Gastroesophageal sphincter (tissue), 4 donors: ENCODE measurements around the gene SYTL5. TPM values are rescaled to one million over a fixed set of nuclear protein-coding genes. Genes with fewer than 3 reads are reported as not detected.

Source experiments
- ATAC-seq: fragments of 150-250 bp; one replicate; pipeline ENCODE4 v1.9.1; 2016; ENCODE audit warnings: mild to moderate bottlenecking, moderate library complexity
- H3K27ac ChIP-seq, 4 donors: fragments of 200-600 bp; sonication (generic) in 3 of 4; 1 replicate in 3 of 4; 2 replicates in 1 of 4; pipeline ENCODE4 v1.5.1; 2016 to 2019
- H3K27me3 ChIP-seq: fragments of 200-600 bp; sonication (generic); one replicate; pipeline ENCODE4 v1.5.1; 2019
- H3K36me3 ChIP-seq, 2 donors: fragments of 200-600 bp; sonication (generic); one replicate each; pipeline ENCODE4 v1.5.1; 2019; ENCODE audit warnings: control low read depth in 1 of 2
- H3K4me1 ChIP-seq, 3 donors: fragments of 200-600 bp; sonication (generic); 1 replicate in 2 of 3; 2 replicates in 1 of 3; pipeline ENCODE4 v1.5.1; 2016 to 2019; ENCODE audit warnings: control low read depth in 2 of 3
- H3K4me3 ChIP-seq, 2 donors: fragments of 200-600 bp; sonication (generic); one replicate each; pipeline ENCODE4 v1.5.1; 2019; ENCODE audit warnings: mild to moderate bottlenecking in 1 of 2, moderate library complexity in 1 of 2
- H3K9me3 ChIP-seq, 3 donors: fragments of 200-600 bp; sonication (generic); one replicate each; pipeline ENCODE4 v1.5.1; 2017 to 2019; ENCODE audit warnings: control low read depth in 2 of 3
- EP300 ChIP-seq: sonication (generic); formaldehyde crosslinking; IDR thresholded peaks from one replicate; pipeline ENCODE4 v1.6.1; 2017; ENCODE audit warnings: antibody characterized with exemption, mild to moderate bottlenecking
- POLR2A ChIP-seq, 2 donors: fragments of 450-650 bp; IDR thresholded peaks; one replicate each; pipeline ENCODE4 v1.6.1; 2017; ENCODE audit warnings: antibody characterized with exemption in 2 of 2, mild to moderate bottlenecking in 2 of 2, moderate library complexity in 1 of 2
- POLR2AphosphoS5 ChIP-seq: sonication (generic); formaldehyde crosslinking; IDR thresholded peaks from one replicate; pipeline ENCODE4 v1.6.1; 2017; ENCODE audit warnings: antibody characterized with exemption
- WGBS, 2 donors: methylation state at CpG; one replicate each; pipeline ENCODE4 v1.1.5; 2018; ENCODE audit warnings: low coverage in 1 of 2; 5-methylcytosine and 5-hydroxymethylcytosine counted together
- total RNA-seq, 4 donors: library from RNA; depleted of rRNA; stranded (reverse); fragments of >200 nt; gene quantifications; one replicate each; pipeline ENCODE4 v1.1.0, GENCODE V29; 2016
- TF ChIP-seq, protein P1 (sequence below), 4 experiments: fragments of 200-600 bp in 2 of 4; fragments of 450-650 bp in 2 of 4; sonication (generic) in 1 of 4; IDR thresholded peaks; one replicate each; pipeline ENCODE4 v1.5.1; 2017 to 2019; ENCODE audit warnings: antibody characterized with exemption in 4 of 4, mild to moderate bottlenecking in 2 of 4, moderate library complexity in 2 of 4

The SYTL5 gene
- 1 to 10 TPM in 1 of 4 donors, under 1 TPM in 2, not detected in 1; 0.08 to 1.3 (median 0.13) TPM for total RNA-seq

- TF ChIP-seq, protein P1, sequence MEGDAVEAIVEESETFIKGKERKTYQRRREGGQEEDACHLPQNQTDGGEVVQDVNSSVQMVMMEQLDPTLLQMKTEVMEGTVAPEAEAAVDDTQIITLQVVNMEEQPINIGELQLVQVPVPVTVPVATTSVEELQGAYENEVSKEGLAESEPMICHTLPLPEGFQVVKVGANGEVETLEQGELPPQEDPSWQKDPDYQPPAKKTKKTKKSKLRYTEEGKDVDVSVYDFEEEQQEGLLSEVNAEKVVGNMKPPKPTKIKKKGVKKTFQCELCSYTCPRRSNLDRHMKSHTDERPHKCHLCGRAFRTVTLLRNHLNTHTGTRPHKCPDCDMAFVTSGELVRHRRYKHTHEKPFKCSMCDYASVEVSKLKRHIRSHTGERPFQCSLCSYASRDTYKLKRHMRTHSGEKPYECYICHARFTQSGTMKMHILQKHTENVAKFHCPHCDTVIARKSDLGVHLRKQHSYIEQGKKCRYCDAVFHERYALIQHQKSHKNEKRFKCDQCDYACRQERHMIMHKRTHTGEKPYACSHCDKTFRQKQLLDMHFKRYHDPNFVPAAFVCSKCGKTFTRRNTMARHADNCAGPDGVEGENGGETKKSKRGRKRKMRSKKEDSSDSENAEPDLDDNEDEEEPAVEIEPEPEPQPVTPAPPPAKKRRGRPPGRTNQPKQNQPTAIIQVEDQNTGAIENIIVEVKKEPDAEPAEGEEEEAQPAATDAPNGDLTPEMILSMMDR (IDR thresholded peaks at IDR 0.05): no peak
- TF ChIP-seq POLR2AphosphoS5: no peak
- TF ChIP-seq EP300: no peak
- no peak for TF ChIP-seq POLR2A (IDR thresholded peaks at IDR 0.05)
- no peaks in the 10 kb centered on the region for H3K27me3 ChIP-seq
- ATAC-seq: no peak
- H3K36me3 ChIP-seq: no peaks in the 10 kb centered on the region
- no peak within 1 kb of the TSS for H3K4me3 ChIP-seq
- no peaks in the 10 kb centered on the region for H3K4me1 ChIP-seq
- H3K27ac ChIP-seq: no peak within 1 kb of the TSS
- WGBS, 2 donors: 40% methylated on average over 1 of the region's 1 CpG
- H3K9me3 ChIP-seq: no peaks in the 10 kb centered on the region
Observed at GRCh38 chrX:38006291-38006690, at the start of gene SYTL5. SYTL5 (plus strand) TSS chrX:38006553; CDS start chrX:38033890, 27,337 bp downstream.

DNA sequence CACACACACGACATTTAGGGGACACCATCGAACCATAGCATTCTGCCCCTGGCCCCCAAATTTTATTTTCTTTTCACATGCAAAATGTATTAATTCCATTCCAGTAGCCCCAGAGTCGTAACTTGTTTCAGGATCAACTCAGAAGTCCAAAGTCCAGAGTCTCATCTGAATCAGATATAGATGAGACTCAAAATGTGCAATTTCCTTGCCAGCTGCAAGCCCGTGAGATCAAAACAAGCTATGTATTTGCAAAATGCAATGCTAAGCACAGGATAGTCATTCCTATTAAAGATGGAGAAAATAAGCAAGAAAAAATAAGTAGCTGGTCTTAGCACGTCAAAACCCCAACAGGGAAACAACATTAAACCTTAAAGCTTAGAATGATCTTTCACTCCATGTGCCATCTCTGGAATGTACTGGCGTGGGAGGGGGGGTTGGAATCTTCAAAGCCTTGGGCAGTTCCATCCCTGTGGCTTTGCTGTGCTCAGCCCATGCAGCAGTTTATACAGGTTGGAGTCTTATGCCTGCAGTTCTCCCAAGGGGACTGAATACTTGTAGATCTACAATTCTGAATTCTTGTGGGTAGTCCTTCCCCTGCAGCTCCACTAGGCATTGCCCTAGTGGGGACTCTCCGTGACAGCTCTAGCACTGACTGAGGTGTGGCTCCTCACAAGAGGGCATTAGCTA lies 47.7 kb upstream of the SYTL5 start:
- H3K27me3 ChIP-seq: no peaks in the 10 kb centered on the region
- no peaks in the 10 kb centered on the region for H3K9me3 ChIP-seq
- no peak overlapping the region for H3K4me3 ChIP-seq
- H3K4me1 ChIP-seq: no peaks in the 10 kb centered on the region
- no peaks in the 10 kb centered on the region for H3K36me3 ChIP-seq
- TF ChIP-seq POLR2AphosphoS5: no peak
- TF ChIP-seq, protein P1 (IDR thresholded peaks at IDR 0.05): no peak
- no peak for TF ChIP-seq EP300
- no peak for TF ChIP-seq POLR2A (IDR thresholded peaks at IDR 0.05)
- 48 to 59% methylated on average over 4 to 5 of the region's 7 CpGs for WGBS, 2 donors
- no peak for ATAC-seq
- H3K27ac ChIP-seq: no peak overlapping the region

- ATAC-seq: no peak
- TF ChIP-seq POLR2A (IDR thresholded peaks at IDR 0.05) (no peak), EP300 (no peak), POLR2AphosphoS5 (no peak)
- TF ChIP-seq, protein P1 (IDR thresholded peaks at IDR 0.05): no peak
Observed at GRCh38 chrX:37959212-37960021, 46.9 kb upstream of the SYTL5 start.

GRCh38 chrX:37961118-37961517 lies 45.2 kb upstream of the SYTL5 start:
- Histone ChIP-seq H3K9me3 (no peaks in the 10 kb centered on the region), H3K4me3 (no peak overlapping the region), H3K4me1 (no peaks in the 10 kb centered on the region), H3K27ac (no peak overlapping the region), H3K27me3 (no peaks in the 10 kb centered on the region), H3K36me3 (no peaks in the 10 kb centered on the region)
- WGBS, 2 donors: 100% methylated on average over 1 of the region's 1 CpG
- TF ChIP-seq POLR2AphosphoS5 (no peak), EP300 (no peak), POLR2A (IDR thresholded peaks at IDR 0.05) (no peak)
- TF ChIP-seq, protein P1 (IDR thresholded peaks at IDR 0.05): no peak
- no peak for ATAC-seq

More at GRCh38 chrX:37959212-37960021, 46.9 kb upstream of the SYTL5 start:
- Histone ChIP-seq H3K36me3 (no peaks in the 10 kb centered on the region), H3K4me3 (no peak overlapping the region), H3K27ac (no peak overlapping the region), H3K4me1 (no peaks in the 10 kb centered on the region), H3K9me3 (no peaks in the 10 kb centered on the region), H3K27me3 (no peaks in the 10 kb centered on the region)
- WGBS, 2 donors: 77 to 78% methylated on average over 3 to 7 of the region's 15 CpGs

DNA sequence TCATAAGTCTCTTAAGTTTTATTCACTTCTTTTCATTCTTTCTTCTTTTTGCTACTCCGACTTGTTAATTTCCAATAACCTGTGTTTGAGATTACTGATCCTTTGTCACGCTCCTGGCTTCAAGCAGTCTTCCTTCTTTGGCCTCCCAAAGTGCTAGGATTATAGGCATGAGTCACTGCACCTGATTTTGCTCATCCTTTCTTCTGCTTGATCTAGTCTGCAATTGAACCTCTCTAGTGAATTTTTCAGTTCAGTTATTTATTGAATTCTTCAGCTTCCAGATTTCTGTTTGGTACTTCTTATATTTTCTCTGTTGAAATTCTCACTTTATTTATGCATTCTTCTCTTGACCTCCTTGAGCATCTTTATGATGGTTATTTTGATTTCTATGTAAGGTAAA lies 38.6 kb upstream of the SYTL5 start:
- Histone ChIP-seq H3K36me3 (no peaks in the 10 kb centered on the region), H3K9me3 (no peaks in the 10 kb centered on the region), H3K4me3 (no peak overlapping the region), H3K27ac (no peak overlapping the region), H3K27me3 (no peaks in the 10 kb centered on the region), H3K4me1 (no peaks in the 10 kb centered on the region)
- TF ChIP-seq, protein P1 (IDR thresholded peaks at IDR 0.05): no peak
- TF ChIP-seq EP300: no peak
- TF ChIP-seq POLR2A (IDR thresholded peaks at IDR 0.05): no peak
- no peak for TF ChIP-seq POLR2AphosphoS5
- 69 to 92% methylated on average over 2 of the region's 2 CpGs for WGBS, 2 donors
- no peak for ATAC-seq
